SJSA1 (cell line): ENCODE measurements around the gene NEGR1. TPM values are rescaled to one million over a fixed set of nuclear protein-coding genes. Genes with fewer than 3 reads are reported as not detected.
"Not testable (repeated sequence)": the region's sequence is repeated elsewhere in the genome, so short reads cannot be mapped to it uniquely, and the experiment has no call there.

Experiments used
- DNase-seq, 2 experiments: peaks; one replicate each; pipeline ENCODE4 v3.0.0-alpha.2; 2015 to 2020; ENCODE audit warnings: low spot score in 2 of 2, low read depth in 1 of 2
- H3K27ac ChIP-seq: fragments of 250-450 bp; sonication (Bioruptor Pico); 2 replicates; pipeline ENCODE4 v1.5.1; 2020; ENCODE audit warnings: mild to moderate bottlenecking, moderate library complexity
- H3K27me3 ChIP-seq: fragments of 250-450 bp; sonication (Bioruptor Pico); replicated peaks from 2 replicates; pipeline ENCODE4 v1.5.1; 2020; ENCODE audit warnings: mild to moderate bottlenecking, moderate library complexity
- H3K36me3 ChIP-seq: fragments of 250-450 bp; sonication (Bioruptor Pico); 2 replicates; pipeline ENCODE4 v1.5.1; 2020; ENCODE audit warnings: mild to moderate bottlenecking
- H3K4me1 ChIP-seq: fragments of 250-450 bp; sonication (Bioruptor Pico); replicated peaks from 2 replicates; pipeline ENCODE4 v1.6.1; 2021; ENCODE audit warnings: mild to moderate bottlenecking
- H3K4me3 ChIP-seq: fragments of 250-450 bp; sonication (Bioruptor Pico); 2 replicates; pipeline ENCODE4 v1.5.1; 2020; ENCODE audit warnings: mild to moderate bottlenecking
- H3K9me3 ChIP-seq: fragments of 250-450 bp; sonication (Bioruptor Pico); replicated peaks from 2 replicates; pipeline ENCODE4 v1.5.1; 2020; ENCODE audit warnings: mild to moderate bottlenecking
- total RNA-seq: library from RNA; depleted of rRNA; stranded (reverse); fragments of >200 nt; shearing (Covaris generic); gene quantifications from 2 replicates; pipeline ENCODE4 v1.2.3, GENCODE V29; 2014

The NEGR1 gene
- total RNA-seq, 1 experiment from 2014 or later = 1.9 TPM

DNA sequence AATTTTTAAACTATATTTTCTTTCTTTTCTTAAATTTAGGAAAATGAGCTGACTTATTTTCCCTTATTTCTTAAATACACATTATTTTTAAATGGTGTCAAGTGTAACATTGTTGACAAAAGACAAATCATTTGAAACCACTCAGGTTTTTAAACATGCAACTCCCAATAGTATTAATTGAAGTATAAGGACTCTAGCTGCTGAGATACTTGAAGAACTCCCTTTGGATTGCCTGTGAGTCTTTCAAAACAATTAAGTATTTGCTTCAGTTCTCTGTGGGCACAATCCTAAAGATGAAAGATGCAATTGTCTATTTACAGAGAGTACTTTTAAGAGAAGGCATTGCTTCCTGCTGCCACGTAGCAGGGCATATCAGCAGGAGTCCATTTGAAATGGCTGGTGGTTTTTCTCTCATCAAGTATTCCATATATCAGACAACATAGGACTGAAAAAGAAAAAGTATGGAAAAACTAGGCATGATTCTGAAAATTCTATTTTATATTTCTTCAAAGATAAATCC, 373.4 kb downstream of the NEGR1 start:
- Histone ChIP-seq H3K27me3 (no peaks in the 10 kb centered on the region), H3K36me3 (no peaks in the 10 kb centered on the region), H3K4me1 (no peaks in the 10 kb centered on the region), H3K4me3 (no peak overlapping the region), H3K27ac (no peak overlapping the region), H3K9me3 (no peaks in the 10 kb centered on the region)
- no peak for DNase-seq

DNA sequence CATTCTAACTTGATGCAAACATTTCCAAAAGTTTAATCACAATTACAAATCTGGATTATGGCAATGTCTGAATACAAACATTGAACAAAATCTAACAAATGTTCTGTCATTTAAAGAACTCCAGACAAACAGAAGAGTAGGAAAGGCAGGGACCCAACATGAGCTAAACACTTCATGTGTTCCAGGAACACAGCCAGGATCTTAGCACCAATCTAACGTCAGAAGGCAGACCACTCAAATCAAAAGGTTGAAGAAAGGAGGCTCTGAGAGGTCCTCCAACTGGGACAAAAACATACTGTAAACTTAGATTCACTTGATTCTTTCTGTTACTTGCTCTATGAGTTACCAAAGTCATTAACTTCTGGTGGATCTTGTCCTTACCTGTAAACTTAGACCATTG, 374.0 kb downstream of the NEGR1 start:
- DNase-seq = no peak
- Histone ChIP-seq H3K4me1 (no peaks in the 10 kb centered on the region), H3K36me3 (no peaks in the 10 kb centered on the region), H3K27me3 (no peaks in the 10 kb centered on the region), H3K9me3 (no peaks in the 10 kb centered on the region), H3K4me3 (no peak overlapping the region), H3K27ac (no peak overlapping the region)

DNA sequence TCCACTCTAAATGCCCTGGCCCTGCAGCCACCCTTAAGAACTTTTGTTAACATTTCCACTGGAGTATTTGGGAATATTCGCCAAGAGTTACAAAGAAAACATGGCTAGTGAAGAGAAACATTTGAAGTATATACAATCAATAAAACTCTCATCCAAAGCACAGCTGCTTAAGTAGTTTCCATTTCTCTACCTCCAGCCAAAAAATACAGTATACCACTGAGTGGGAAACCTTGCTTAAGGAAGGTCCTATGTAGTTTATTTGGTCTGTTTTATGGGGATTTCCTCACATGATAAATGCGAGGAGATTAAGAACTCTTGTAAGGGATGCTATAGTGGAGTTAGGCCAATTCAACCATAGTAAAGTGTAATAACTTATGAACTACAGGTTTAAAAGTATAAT, 382.5 kb downstream of the NEGR1 start:
- H3K27ac ChIP-seq = no peak overlapping the region
- no peak for DNase-seq
- H3K27me3 ChIP-seq = no peaks in the 10 kb centered on the region
- H3K4me3 ChIP-seq = no peak overlapping the region
- no peaks in the 10 kb centered on the region for H3K9me3 ChIP-seq
- no peaks in the 10 kb centered on the region for H3K36me3 ChIP-seq
- H3K4me1 ChIP-seq = no peaks in the 10 kb centered on the region

DNA sequence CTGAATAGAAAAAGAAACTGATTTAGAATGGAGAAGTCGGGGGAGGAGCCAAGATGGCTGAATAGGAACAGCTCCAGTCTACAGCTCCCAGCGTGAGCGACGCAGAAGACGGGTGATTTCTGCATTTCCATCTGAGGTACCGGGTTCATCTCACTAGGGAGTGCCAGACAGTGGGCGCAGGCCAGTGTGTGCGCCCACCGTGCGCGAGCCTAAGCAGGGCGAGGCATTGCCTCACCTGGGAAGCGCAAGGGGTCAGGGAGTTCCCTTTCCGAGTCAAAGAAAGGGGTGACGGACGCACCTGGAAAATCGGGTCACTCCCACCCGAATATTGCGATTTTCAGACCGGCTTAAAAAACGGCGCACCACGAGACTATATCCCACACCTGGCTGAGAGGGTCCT, 394.2 kb downstream of the NEGR1 start:
- DNase-seq, H3K4me1 ChIP-seq, H3K9me3 ChIP-seq, H3K27ac ChIP-seq, H3K36me3 ChIP-seq, H3K4me3 ChIP-seq, H3K27me3 ChIP-seq: not testable (repeated sequence)

DNA sequence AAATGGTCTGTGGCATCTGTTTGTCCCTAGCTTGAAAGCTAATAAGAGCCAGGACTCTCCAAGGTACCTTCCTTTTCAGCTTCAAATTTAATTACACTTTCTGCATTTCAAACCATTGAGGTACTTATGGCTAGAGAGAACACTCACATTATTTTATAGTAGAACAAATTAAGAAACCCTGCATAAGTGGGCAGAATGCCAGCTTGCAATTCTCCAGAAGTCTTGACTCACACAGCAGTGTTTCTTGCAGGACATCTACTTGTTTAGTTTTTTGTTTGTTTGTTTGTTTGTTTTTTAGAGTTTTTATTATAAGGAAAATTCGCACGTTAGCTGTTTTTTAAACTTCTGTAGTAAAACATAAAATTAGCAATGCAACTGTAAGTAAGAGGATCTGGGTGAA, 397.2 kb downstream of the NEGR1 start:
- DNase-seq = no peak

DNA sequence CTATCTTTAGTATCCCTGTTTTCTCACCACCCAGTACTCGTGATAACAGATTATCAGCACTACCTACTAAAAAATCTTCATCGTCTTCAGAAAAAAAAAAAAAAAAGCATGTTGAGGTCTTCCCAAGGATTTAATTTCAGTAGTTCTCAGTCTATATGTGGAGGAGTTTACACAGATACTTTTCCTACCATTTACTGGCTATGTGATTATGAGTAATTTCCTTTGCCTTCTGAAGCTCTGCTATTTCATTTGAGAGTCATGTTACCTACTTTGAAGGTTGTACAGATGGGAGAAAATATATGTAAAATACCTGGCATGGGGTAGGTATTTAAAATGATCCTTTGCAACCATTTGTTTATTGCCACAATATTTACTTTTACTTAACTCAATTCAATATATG, 399.7 kb downstream of the NEGR1 start:
- no peak for DNase-seq
- no peak overlapping the region for H3K27ac ChIP-seq
- H3K27me3 ChIP-seq = no peaks in the 10 kb centered on the region
- H3K4me1 ChIP-seq = no peaks in the 10 kb centered on the region
- H3K4me3 ChIP-seq = no peak overlapping the region
- H3K9me3 ChIP-seq = no peaks in the 10 kb centered on the region
- no peaks in the 10 kb centered on the region for H3K36me3 ChIP-seq

More for the DNA sequence above, 397.2 kb downstream of the NEGR1 start:
- Histone ChIP-seq H3K4me1 (no peaks in the 10 kb centered on the region), H3K27ac (no peak overlapping the region), H3K4me3 (no peak overlapping the region), H3K9me3 (no peaks in the 10 kb centered on the region), H3K27me3 (no peaks in the 10 kb centered on the region), H3K36me3 (no peaks in the 10 kb centered on the region)

DNA sequence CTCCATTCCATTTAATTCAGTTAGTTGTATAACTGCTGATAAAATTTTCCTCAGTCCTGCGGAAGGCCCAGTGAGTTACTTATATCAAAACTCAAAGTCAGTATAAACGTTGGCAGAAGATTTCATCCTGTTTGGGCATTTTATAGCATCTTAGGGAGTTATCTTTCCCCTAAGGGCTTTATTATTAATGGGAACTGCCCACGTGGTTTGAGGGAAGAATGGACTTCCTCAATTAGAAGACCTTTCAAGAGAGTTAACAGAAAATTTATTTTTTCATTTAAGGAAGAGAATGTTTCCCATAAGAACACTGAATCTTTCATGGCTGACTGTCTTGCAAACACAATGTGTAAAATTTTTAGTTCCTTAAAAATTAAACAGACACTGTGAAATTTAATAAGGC, 400.1 kb downstream of the NEGR1 start:
- H3K27me3 ChIP-seq = no peaks in the 10 kb centered on the region
- H3K9me3 ChIP-seq = no peaks in the 10 kb centered on the region
- H3K27ac ChIP-seq = no peak overlapping the region
- no peak for DNase-seq
- H3K4me3 ChIP-seq = no peak overlapping the region
- no peaks in the 10 kb centered on the region for H3K36me3 ChIP-seq
- H3K4me1 ChIP-seq = no peaks in the 10 kb centered on the region

DNA sequence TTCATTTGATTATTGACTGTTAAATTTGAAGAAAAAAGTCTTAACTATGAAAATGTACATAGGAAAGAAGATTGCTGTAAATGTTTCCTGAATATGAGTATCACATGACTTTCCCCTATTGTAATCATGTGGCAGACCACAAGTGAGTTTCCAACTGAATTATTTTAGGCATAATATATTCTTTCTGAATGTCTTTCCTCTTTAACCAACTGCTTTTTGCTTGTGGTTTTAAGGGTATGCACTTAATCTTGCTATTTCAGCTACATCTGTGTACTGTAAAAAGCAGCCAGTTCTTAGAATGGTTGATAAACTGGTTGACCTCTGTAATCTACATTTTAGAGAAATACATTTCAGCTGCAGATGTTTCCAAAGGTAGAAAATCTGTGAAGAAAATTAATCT, 400.7 kb downstream of the NEGR1 start:
- H3K4me1 ChIP-seq = no peaks in the 10 kb centered on the region
- no peak overlapping the region for H3K27ac ChIP-seq
- DNase-seq = no peak
- no peak overlapping the region for H3K4me3 ChIP-seq
- H3K27me3 ChIP-seq = no peaks in the 10 kb centered on the region
- H3K9me3 ChIP-seq = no peaks in the 10 kb centered on the region
- no peaks in the 10 kb centered on the region for H3K36me3 ChIP-seq

DNA sequence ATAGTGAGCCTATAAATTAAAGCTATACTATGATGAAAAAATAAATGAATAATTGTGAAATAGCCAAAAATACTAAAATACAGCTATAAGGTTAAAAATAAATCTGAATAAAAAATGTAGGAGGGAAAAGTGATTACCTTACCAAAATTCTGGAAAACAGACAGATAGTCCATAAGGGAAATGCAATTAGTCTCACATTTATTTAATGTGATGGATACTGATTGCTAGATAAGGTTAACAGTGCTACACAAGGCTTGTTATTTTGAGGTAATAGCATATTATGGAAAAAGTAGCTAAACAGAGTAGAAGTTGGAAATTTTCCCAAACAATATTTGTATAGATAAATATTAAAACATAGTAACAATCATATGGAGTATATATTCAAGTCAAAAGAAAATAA, 413.0 kb downstream of the NEGR1 start:
- no peaks in the 10 kb centered on the region for H3K27me3 ChIP-seq
- no peaks in the 10 kb centered on the region for H3K9me3 ChIP-seq
- no peak overlapping the region for H3K27ac ChIP-seq
- H3K4me1 ChIP-seq = no peaks in the 10 kb centered on the region
- no peak for DNase-seq
- no peak overlapping the region for H3K4me3 ChIP-seq
- no peaks in the 10 kb centered on the region for H3K36me3 ChIP-seq

DNA sequence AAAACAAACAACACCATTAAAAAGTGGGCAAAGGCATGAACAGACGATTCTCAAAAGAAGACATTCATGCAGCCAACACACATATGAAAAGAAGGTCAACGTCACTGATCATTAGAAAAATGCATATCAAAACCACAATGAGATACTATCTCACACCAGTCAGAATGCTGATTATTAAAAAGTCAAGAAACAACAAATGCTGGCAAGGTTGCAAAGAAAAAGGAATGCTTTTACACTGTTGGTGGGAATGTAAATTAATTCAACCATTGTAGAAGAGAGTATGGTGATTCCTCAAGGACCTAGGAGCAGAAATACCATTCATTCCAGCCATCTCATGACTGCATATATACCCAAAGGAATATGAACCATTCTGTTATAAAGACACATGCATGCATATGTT, 419.6 kb downstream of the NEGR1 start:
- no peak for DNase-seq
- Histone ChIP-seq H3K36me3 (no peaks in the 10 kb centered on the region), H3K9me3 (no peaks in the 10 kb centered on the region), H3K27ac (no peak overlapping the region), H3K27me3 (no peaks in the 10 kb centered on the region), H3K4me1 (no peaks in the 10 kb centered on the region), H3K4me3 (no peak overlapping the region)

DNA sequence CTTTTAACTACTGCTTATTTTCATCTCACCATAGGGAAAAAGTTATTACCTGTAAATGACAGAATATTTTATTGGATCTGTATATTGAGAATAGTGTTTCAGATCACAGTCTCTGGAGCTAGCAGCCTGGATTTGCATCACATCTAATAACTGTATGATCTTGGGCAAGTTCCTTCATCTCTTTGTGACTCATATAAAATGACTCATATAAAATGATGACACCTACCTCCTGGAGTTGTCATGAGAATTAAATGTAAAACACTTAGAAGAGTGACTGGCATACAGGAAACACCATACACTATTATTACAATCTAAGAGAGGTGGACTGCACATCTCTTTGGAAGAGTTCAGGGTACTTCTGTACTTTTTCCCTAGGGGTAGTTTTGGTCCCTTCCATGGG, 421.3 kb downstream of the NEGR1 start:
- H3K27ac ChIP-seq = no peak overlapping the region
- no peaks in the 10 kb centered on the region for H3K4me1 ChIP-seq
- no peaks in the 10 kb centered on the region for H3K9me3 ChIP-seq
- H3K4me3 ChIP-seq = no peak overlapping the region
- no peak for DNase-seq
- H3K36me3 ChIP-seq = no peaks in the 10 kb centered on the region
- H3K27me3 ChIP-seq = no peaks in the 10 kb centered on the region

DNA sequence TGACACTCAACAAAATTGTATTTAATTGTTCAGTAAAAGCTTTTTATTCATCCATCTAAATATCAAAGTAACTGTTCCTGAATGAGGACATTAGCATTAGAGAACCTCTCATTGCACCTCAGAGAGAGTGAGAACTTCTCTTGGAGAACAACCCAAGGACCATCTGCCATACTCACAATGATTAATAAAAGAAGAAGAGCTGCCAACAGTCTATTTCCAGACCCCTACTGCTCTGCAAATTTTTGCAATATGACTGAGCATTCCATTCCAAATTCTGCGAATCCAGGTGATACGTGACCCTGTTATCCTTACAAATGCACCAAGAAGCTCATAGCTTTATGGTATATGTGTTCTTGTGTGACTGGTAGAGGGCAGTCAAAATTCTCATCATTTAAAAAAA, 422.5 kb downstream of the NEGR1 start:
- H3K4me1 ChIP-seq = no peaks in the 10 kb centered on the region
- H3K27ac ChIP-seq = no peak overlapping the region
- DNase-seq = no peak
- no peaks in the 10 kb centered on the region for H3K36me3 ChIP-seq
- no peak overlapping the region for H3K4me3 ChIP-seq
- no peaks in the 10 kb centered on the region for H3K9me3 ChIP-seq
- H3K27me3 ChIP-seq = no peaks in the 10 kb centered on the region

DNA sequence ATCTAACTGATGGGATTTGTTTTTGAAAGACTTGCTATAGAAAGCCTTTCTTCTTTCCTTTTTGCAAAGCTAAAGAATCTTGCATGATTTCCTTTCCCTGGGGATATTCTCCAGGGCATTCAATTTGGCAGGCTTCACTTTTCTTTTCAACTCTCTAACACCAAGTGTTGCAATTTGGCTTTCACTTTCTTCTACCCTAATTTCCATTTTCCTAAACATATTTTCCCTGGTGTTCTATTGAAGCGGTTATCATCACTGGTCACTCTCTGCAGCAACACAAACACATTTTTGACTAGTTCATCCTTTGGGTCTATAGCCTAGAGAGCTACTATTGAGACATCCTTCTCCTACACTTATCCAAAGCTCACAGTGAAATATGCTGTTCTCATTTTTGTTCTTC, 424.5 kb downstream of the NEGR1 start:
- no peaks in the 10 kb centered on the region for H3K9me3 ChIP-seq
- no peak overlapping the region for H3K27ac ChIP-seq
- H3K4me1 ChIP-seq = no peaks in the 10 kb centered on the region
- no peaks in the 10 kb centered on the region for H3K36me3 ChIP-seq
- no peaks in the 10 kb centered on the region for H3K27me3 ChIP-seq
- H3K4me3 ChIP-seq = no peak overlapping the region
- no peak for DNase-seq

DNA sequence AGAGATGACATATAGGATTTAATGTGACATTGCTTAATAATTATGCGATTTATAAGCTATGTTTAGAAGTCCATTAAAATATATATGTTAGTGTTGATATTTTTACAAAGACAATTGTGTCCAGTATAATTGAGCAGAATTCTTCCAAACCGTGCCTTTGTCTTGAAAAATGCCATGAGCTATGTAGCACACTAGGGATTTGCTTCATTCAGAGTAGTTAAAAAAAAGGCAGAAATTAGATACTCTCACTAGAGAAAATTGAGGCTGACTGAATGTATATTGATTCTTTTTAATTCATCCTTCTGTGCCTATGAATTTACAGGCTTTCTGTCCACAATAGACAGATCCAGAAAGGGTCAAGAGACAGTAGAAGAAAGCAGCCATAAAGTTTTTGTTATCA, 429.0 kb downstream of the NEGR1 start:
- no peak overlapping the region for H3K4me3 ChIP-seq
- H3K36me3 ChIP-seq = no peaks in the 10 kb centered on the region
- no peak overlapping the region for H3K27ac ChIP-seq
- no peak for DNase-seq
- no peaks in the 10 kb centered on the region for H3K9me3 ChIP-seq
- no peaks in the 10 kb centered on the region for H3K27me3 ChIP-seq
- H3K4me1 ChIP-seq = no peaks in the 10 kb centered on the region

DNA sequence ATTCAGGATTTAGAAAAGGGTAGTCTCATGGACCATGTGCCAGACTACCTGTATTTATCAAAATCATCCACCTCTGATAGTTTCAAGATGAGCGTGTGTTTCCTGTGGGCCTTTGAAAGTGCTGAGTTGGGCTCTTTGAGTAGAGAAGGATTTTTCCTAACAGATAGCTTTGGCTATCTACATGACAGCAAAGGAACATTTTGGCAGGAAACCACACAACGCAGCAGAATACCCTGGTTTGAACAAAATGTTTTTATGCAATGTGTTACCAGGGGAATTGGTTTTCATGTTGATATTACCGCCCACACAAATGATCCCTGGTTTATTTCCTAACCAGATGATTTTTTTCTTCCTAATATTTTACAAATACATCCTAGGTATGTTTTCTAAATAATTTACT, 431.4 kb downstream of the NEGR1 start:
- H3K27me3 ChIP-seq = no peaks in the 10 kb centered on the region
- no peaks in the 10 kb centered on the region for H3K9me3 ChIP-seq
- no peaks in the 10 kb centered on the region for H3K36me3 ChIP-seq
- no peak overlapping the region for H3K4me3 ChIP-seq
- no peaks in the 10 kb centered on the region for H3K4me1 ChIP-seq
- DNase-seq = no peak
- no peak overlapping the region for H3K27ac ChIP-seq
